Smooth muscle cell of the brain vasculature (primary cell): ENCODE results near the gene IGF2R.
"Not testable (repeated sequence)": the region's sequence is repeated elsewhere in the genome, so short reads cannot be mapped to it uniquely, and the experiment has no call there.

Source experiments
- DNase-seq: peaks from one replicate; pipeline ENCODE4 v3.0.0-alpha.2; 2012; ENCODE audit warnings: low read depth, low spot score

IGF2R gene

GRCh38 chr6:160137130-160137988 is 168.5 kb downstream of the IGF2R start:
- DNase-seq: no peak

- peak; percentile 57 for DNase-seq
These were observed 169.3 kb downstream of the IGF2R start for GRCh38 chr6:160137989-160138835.

- DNase-seq: no peak
These were observed 170.0 kb downstream of the IGF2R start for GRCh38 chr6:160138839-160139419.

- DNase-seq: peak; percentile 40
These were observed 170.6 kb downstream of the IGF2R start for GRCh38 chr6:160139420-160139851.

GRCh38 chr6:160140493-160140892 is 171.6 kb downstream of the IGF2R start:
- DNase-seq: not testable (repeated sequence)

- DNase-seq: peak; percentile 45
These were observed 172.3 kb downstream of the IGF2R start for GRCh38 chr6:160141001-160141726.

GRCh38 chr6:160142115-160142715 is 173.3 kb downstream of the IGF2R start:
- no peak for DNase-seq

- no peak for DNase-seq
These were observed 177.7 kb downstream of the IGF2R start for GRCh38 chr6:160146454-160147145.

GRCh38 chr6:160147146-160147536 is 178.3 kb downstream of the IGF2R start:
- no peak for DNase-seq

GRCh38 chr6:160154471-160154870 is 185.6 kb downstream of the IGF2R start:
- no peak for DNase-seq

GRCh38 chr6:160156842-160157241 is 188.0 kb downstream of the IGF2R start:
- DNase-seq: no peak

- peak; percentile 17 for DNase-seq
These were observed 191.6 kb downstream of the IGF2R start for GRCh38 chr6:160160450-160160849.
